ENCODE measurements around the gene CLPTM1. TPM values are rescaled to one million over a fixed set of nuclear protein-coding genes. Genes with fewer than 3 reads are reported as not detected.

CLPTM1 gene
- total RNA-seq, 2 experiments from 2014 or later, result 108 to 113 TPM

Other genes with a start within 250 kb of the CLPTM1 start
- gene BCL3, start 206.7 kb upstream of the CLPTM1 start, total RNA-seq, result 100 to 1,000 TPM; 107 to 116 TPM
- gene CBLC, start 177.5 kb upstream of the CLPTM1 start, total RNA-seq, result not detected
- gene BCAM, start 146.3 kb upstream of the CLPTM1 start, total RNA-seq, result not detected
- gene NECTIN2, start 109.1 kb upstream of the CLPTM1 start, total RNA-seq, result 1 to 10 TPM; 2.0 to 2.5 TPM
- 10 to 100 TPM; 25.8 to 27.4 TPM for gene TOMM40, start 64.1 kb upstream of the CLPTM1 start, total RNA-seq
- 1 to 10 TPM; 5.0 TPM for gene APOE, start 49.6 kb upstream of the CLPTM1 start, total RNA-seq
- not detected for gene APOC1, start 40.8 kb upstream of the CLPTM1 start, total RNA-seq
- gene APOC4, start 13.1 kb upstream of the CLPTM1 start, total RNA-seq, result not detected
- not detected for gene APOC2, start 9.3 kb upstream of the CLPTM1 start, total RNA-seq
- 100 to 1,000 TPM; 168 to 179 TPM for gene RELB, start 46.1 kb downstream of the CLPTM1 start, total RNA-seq
- gene CLASRP, start 83.7 kb downstream of the CLPTM1 start, total RNA-seq, result 100 to 1,000 TPM; 144 to 153 TPM
- 1 to 10 TPM; 2.6 to 3.4 TPM for gene ZNF296, start 121.1 kb downstream of the CLPTM1 start, total RNA-seq
- 1 to 10 TPM; 7.2 to 7.7 TPM for gene GEMIN7, start 123.9 kb downstream of the CLPTM1 start, total RNA-seq
- 10 to 100 TPM; 19.3 to 19.9 TPM for gene PPP1R37, start 137.8 kb downstream of the CLPTM1 start, total RNA-seq
- under 1 TPM; 0.81 to 0.87 TPM for gene NKPD1, start 205.6 kb downstream of the CLPTM1 start, total RNA-seq
- 10 to 100 TPM; 31.9 to 35.9 TPM for gene TRAPPC6A, start 222.9 kb downstream of the CLPTM1 start, total RNA-seq
- 10 to 100 TPM; 17.7 to 21.6 TPM for gene BLOC1S3, start 223.4 kb downstream of the CLPTM1 start, total RNA-seq

Measured in CD8-positive, alpha-beta T cell (primary cell).